ENCODE measurements around the gene RNASE12. TPM values are rescaled to one million over a fixed set of nuclear protein-coding genes. Genes with fewer than 3 reads are reported as not detected.
"Not testable (repeated sequence)": the region's sequence is repeated elsewhere in the genome, so short reads cannot be mapped to it uniquely, and the experiment has no call there.

Gene RNASE12, protein sequence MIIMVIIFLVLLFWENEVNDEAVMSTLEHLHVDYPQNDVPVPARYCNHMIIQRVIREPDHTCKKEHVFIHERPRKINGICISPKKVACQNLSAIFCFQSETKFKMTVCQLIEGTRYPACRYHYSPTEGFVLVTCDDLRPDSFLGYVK
- not detected for total RNA-seq

GRCh38 chr14:20591235-20591634 lies at the start of gene RNASE12:
Gene RNASE12, minus strand, starts transcription at chr14:20591376. Its CDS starts 653 bp downstream, at chr14:20590723.
- DNase-seq (ENCODE audit: low read depth in 2 of 3, low spot score in 2 of 3), result no peak

GRCh38 chr14:20632831-20633691 lies 41.9 kb upstream of the RNASE12 start:
- DNase-seq (ENCODE audit: low read depth in 2 of 3, low spot score in 2 of 3), result peak in 2 of 3 donors; percentile 65 to 73

- no peak for DNase-seq (ENCODE audit: low read depth in 2 of 3, low spot score in 2 of 3)
These were observed 41.3 kb upstream of the RNASE12 start for GRCh38 chr14:20632448-20632830.

DNA sequence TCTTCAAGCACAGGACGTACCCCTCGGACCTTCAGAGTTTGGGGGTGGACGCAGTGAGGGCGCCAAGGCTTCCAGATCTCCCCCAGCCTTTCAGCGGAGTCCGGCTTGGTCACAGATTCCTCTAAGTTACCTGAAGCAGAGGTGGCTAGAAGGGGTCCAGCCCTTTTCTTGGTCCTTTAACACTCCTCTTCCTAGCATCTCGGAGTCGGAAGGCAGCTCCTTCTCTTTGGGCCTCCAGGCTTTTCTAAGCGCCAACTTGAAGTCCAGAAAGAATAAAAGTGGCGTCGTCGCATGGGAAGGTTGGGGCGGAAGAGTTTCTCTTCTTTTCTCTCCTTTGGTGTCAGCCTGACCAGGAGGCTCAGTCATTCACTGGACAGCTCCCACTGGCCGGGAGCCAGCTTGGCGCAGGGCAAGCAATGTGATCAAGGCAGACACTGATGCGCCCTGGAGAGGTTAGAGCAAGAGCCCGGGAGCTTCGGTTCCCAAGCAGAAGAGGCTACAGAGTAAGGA lies 40.8 kb upstream of the RNASE12 start:
- DNase-seq (ENCODE audit: low read depth in 2 of 3, low spot score in 2 of 3), result no peak

DNA sequence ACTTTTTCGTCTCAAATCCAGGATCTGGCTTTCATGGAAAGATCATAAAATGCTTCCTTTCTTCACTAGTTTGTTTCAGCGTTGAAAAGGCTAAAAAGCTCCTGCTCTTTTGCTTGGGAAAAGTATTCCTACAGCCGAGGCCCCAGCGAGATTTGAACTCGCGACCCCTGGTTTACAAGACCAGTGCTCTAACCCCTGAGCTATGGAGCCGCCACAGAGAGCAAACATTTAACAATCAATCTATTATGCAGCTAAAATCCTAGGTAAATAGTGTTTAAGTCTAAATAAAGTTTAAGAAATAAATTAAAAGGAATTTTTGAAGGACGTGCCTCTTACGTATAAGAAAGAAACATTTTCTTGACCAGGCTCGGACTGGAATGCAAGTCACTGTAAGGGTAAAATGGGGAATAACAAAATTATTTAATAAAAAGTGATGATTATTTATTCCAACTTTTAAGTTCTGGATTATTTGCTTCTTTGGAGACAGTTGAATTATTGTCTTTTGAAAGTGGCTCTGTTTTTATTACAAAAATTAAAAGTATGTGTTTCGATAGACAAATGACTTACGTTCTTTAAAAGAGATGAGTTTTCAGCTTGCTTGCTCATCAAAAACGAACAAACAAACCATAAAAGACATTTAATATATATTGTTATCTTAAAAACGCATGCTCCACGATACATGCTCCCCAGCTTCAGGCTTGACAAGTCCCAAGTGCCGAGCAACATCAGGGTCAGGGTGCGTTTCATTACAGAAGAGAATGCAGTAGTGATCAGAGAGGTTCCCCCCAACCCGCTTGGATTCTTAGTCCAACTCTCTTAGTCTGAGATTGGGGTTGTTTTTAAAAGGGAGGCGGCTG lies 40.1 kb upstream of the RNASE12 start:
- peak in 2 of 3 donors; percentile 43 to 81 for DNase-seq (ENCODE audit: low read depth in 2 of 3, low spot score in 2 of 3)

DNA sequence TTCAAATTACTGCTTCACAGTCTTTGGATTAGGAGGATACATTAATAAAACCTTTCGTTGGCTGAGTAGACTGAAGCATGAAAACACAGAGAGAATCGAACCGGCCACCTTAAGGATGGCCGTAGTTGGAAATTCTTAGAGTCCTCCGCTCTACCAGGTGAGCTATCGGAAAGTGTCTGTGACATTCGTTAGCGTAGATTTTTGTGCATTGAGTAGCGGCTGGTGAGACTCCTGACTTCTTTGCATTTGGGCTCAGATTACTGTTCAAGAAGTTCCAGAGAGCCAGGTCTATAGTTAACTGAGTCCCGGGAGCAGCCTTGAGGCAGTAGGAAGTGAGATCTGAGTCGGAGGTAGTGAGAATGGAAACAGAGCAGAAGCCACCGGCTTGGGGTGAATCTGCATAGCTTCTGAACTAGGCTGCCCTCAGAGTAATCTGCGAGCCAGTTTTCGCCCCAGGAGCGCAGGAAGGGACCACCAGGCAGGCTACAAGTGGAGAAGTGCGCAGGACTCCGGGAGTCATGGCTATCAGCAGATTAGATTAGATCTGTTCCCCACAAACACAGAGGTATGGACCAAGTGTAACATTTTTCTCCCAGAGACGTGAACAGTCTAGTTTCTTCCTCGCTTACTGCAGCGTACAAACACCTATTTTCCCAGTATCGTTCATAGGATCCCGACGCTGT lies 39.3 kb upstream of the RNASE12 start:
- DNase-seq (ENCODE audit: low read depth in 2 of 3, low spot score in 2 of 3), result peak in 1 of 3 donors; percentile 68

DNA sequence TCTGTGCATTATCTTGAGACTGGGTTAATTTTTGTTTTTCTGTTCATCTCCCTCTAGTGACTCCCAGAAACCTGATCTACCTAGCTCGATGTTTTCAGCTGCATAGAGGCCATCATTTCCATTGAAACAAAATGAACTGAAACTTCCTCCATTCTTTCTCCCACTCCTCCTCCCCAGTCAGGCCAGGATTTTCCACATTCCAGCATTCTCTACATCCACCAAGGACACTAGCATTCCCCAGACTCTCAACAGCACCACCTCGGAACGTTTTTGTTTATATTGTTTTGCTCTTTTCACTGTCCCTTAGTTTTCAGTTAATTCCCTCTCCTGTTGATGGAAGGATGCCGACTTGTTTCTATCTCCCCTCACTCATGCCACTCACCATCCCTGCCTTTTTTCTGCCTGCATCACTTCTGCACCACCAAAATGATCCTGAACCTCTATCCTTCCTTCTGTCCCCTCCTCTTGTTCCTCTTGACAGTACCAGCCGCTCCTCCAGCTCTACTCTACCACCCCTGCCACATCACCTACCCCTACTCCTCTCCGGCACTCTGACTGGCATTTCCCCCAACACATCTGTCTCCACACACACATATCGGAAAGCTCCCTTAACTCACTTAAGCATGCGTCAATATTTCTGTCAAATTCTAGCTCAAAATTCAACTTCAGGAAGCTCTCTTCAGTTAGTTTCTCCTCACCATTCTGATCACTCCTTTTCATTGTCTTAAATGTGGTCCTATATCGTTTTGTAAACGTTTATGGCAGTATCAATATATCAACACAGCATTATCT lies 37.1 kb upstream of the RNASE12 start:
- DNase-seq (ENCODE audit: low read depth in 2 of 3, low spot score in 2 of 3), result no peak

DNA sequence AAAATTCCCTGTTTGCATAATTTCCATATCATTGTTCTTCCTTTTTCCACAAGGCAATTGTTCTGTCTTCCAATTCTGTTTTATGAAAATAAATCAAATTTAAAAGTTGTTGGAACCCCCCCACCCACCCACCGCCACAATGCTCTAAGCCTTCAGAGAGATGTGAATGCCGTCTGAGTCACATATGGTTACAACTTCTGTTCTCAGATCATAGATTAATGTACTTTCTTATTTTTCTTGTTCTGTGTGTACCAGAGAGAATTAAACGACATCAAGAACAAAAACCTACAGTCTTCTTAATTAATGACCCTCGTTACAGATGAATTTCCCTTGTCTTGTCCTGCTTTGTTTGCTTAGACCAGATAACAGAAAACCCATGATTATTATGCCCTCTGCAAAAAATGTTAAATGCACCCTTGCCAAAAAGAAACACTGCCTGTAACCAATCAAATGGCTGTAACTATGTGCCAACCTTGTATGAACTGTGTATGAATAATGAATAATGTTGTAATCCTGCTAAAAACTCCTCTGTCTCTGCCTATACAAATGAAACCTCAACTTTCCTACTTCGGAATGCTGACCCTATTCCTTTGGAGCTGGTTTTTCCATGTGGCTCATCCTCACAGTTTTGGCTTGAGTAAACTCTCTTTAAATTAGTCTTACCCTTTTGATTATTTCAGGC lies 36.3 kb upstream of the RNASE12 start:
- no peak for DNase-seq (ENCODE audit: low read depth in 2 of 3, low spot score in 2 of 3)

DNA sequence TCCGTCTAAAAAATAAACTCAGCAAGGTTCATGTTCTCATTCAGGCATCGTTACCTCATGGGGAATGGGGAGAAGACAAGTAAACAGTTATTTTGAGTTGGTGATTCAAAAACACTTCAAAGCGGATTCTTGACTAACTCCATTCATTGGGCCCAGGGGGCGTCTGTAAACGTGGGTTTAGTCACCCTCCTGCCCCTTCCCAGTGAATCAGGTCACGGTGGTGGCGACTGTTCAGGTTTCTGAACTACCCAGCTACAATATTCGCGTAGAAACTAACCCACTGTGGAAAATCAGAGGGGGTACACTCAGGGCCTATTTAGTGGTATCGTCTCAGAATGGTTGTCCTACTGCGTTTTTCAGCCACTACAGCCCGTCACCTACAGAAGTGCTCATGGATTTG lies 35.1 kb upstream of the RNASE12 start:
- no peak for DNase-seq (ENCODE audit: low read depth in 2 of 3, low spot score in 2 of 3)

GRCh38 chr14:20624495-20625070 lies 33.4 kb upstream of the RNASE12 start:
- peak in 2 of 3 donors; percentile 67 to 70 for DNase-seq (ENCODE audit: low read depth in 2 of 3, low spot score in 2 of 3)

GRCh38 chr14:20623798-20624197 lies 32.6 kb upstream of the RNASE12 start:
- no peak for DNase-seq (ENCODE audit: low read depth in 2 of 3, low spot score in 2 of 3)

- DNase-seq (ENCODE audit: low read depth in 2 of 3, low spot score in 2 of 3), result no peak
These were observed 31.7 kb upstream of the RNASE12 start for GRCh38 chr14:20622816-20623291.

DNA sequence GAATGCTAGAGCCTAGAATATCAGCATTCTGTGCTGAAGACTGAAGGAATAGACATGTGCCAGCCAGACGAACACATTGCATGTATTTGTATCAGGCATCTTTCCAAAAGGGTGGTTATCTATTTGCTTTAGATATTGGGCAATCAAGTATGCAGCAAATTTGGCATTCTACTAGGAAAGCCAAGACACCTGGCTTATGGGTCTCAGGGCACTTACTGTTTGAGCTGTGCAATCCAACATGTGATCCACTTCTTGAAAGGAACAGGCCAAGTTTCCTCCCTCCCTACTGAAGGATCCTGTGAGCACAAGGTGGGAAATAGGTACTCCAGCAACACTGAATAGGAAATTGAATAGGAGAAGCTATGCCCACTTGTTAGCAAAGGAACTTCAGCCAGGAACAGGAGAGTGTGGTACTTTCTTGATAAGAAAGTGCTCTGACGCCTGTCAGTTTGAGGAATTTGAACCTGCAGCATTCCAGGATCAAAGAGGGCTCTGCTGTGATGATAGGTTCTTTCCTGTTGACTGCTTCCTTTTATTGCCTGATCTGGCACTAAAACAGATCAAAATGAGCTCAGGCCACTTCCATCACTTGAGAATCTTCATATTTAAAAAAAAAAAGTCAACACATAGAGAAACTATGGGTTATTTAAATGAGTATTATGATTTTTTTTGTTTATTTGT lies 29.8 kb upstream of the RNASE12 start:
- no peak for DNase-seq (ENCODE audit: low read depth in 2 of 3, low spot score in 2 of 3)

DNA sequence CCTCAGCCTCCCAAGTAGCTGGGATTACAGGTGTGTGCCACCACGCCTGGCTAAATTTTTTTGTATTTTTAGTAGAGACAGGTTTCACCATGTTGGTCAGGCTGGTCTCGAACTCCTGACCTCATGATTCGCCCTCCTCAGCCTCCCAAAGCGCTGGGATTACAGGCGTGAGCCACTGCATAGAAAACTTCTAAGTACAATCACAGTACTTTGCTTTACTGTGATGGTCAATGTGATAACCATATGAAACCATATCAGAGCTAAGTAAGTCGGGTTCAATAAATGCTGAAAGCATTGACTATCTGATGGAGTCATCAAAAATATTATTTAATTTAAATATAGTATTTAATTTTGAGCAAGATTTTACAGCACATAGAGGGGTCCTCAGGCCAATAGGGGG lies 28.5 kb upstream of the RNASE12 start:
- DNase-seq (ENCODE audit: low read depth in 2 of 3, low spot score in 2 of 3), result not testable (repeated sequence)

DNA sequence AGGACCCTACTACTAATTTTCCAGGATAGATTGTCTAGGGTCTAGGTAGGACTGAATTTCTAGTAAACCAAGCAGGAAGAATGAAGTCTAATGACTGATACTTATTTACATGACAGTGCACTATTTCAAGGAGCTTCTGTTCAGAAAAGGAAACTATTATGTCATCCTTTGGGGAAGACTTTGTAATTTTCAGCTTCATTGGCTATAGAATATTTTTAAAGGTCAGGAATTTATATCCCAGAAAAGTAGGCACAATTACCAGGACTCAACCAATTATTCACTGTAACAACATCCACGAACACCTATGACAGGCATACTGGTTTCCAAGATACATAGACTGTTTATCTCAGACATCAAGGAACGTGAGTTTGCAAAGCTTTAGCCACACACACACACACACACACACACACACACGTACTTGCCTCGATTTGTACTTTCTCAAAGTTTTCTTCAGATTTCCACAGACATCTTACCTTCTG lies 27.1 kb upstream of the RNASE12 start:
- DNase-seq (ENCODE audit: low read depth in 2 of 3, low spot score in 2 of 3), result peak in 1 of 3 donors; percentile 65

DNA sequence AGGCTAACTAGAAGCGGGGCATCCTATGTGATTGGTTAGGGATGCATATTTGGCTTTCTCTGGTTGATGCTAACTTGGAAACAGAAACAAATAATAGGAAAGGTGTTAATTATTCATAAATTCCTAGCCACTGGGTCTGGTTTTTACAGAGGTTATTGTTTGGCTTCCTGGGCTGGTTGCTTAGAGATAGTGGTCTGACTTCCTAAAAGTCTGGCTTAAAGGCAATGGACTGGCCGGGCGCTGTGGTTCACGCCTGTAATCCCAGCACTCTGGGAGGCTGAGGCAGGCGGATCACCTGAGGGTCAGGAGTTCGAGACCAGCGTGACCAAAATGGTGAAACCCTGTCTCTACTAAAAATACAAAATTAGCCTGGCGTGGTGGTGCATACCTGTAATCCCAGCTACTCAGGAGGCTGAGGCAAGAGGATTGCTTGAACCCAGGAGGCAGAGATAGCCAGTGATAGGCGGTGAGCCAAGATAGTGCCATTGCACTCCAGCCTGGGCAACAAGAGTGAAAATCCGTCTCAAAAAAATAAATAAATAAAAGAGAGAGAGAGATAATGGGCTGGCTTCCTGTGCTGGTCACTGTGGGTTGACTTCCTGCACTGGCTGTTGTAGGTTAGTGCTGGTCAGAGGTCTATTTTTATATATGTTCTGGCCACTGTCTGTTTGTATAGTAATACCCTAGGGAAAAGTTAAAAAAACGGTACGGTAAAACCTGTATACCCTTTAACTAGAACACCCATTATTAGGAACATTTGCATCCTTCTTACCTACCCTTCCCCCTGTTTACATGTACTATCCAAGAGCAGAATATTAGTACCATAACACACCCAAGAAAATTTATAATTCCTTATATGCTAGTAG lies 26.2 kb upstream of the RNASE12 start:
- no peak for DNase-seq (ENCODE audit: low read depth in 2 of 3, low spot score in 2 of 3)

- no peak for DNase-seq (ENCODE audit: low read depth in 2 of 3, low spot score in 2 of 3)
These were observed 24.8 kb upstream of the RNASE12 start for GRCh38 chr14:20615996-20616395.
